Thyroid gland (tissue), 4 donors: ENCODE results near the gene GTF3C5. TPM values are rescaled to one million over a fixed set of nuclear protein-coding genes. Genes with fewer than 3 reads are reported as not detected.

Source experiments
- DNase-seq, 2 donors: peaks; one replicate each; pipeline ENCODE4 v3.0.0-alpha.2; 2019
- H3K27ac ChIP-seq, 3 donors: fragments of 200-600 bp; sonication (generic); 1 replicate in 2 of 3; 2 replicates in 1 of 3; pipeline ENCODE4 v1.5.1; 2016 to 2019; ENCODE audit warnings: mild to moderate bottlenecking in 1 of 3, moderate library complexity in 1 of 3
- H3K27me3 ChIP-seq: fragments of 200-600 bp; sonication (generic); one replicate; pipeline ENCODE4 v1.5.1; 2019
- H3K36me3 ChIP-seq, 2 donors: fragments of 200-600 bp; sonication (generic); one replicate each; pipeline ENCODE4 v1.5.1; 2016 to 2019
- H3K4me1 ChIP-seq, 2 donors: fragments of 200-600 bp; sonication (generic); one replicate each; pipeline ENCODE4 v1.5.1; 2017 to 2019
- H3K4me3 ChIP-seq, 3 donors: fragments of 200-600 bp; sonication (generic); replicated peaks in 1 of 3; 1 replicate in 2 of 3; 2 replicates in 1 of 3; pipeline ENCODE4 v1.5.1; 2016; ENCODE audit warnings: mild to moderate bottlenecking in 1 of 3
- H3K9me3 ChIP-seq: fragments of 200-600 bp; sonication (generic); one replicate; pipeline ENCODE4 v1.5.1; 2017
- CTCF ChIP-seq, 6 experiments: fragments of 200-600 bp in 3 of 6; fragments of 450-650 bp in 3 of 6; sonication (generic) in 3 of 6; IDR thresholded peaks; one replicate each; pipeline ENCODE4 v1.5.1; 2016 to 2019; ENCODE audit warnings: antibody characterized with exemption in 6 of 6, mild to moderate bottlenecking in 2 of 6, inconsistent platforms in 1 of 6, moderate library complexity in 1 of 6
- POLR2A ChIP-seq, 2 donors: fragments of 450-650 bp; IDR thresholded peaks; one replicate each; pipeline ENCODE4 v1.6.1; 2017; ENCODE audit warnings: antibody characterized with exemption in 2 of 2, mild to moderate bottlenecking in 2 of 2, moderate library complexity in 1 of 2
- WGBS, 2 donors: methylation state at CpG; one replicate each; pipeline ENCODE4 v1.1.5; 2017; 5-methylcytosine and 5-hydroxymethylcytosine counted together
- intact Hi-C: fragments of 100-400 bp; cut with DNase I; formaldehyde crosslinking; loops from one replicate; pipeline ENCODE4 v1.15.1; 2023
- total RNA-seq, 4 donors: library from RNA; depleted of rRNA; stranded (reverse); fragments of >200 nt; gene quantifications; one replicate each; pipeline ENCODE4 v1.2.3, GENCODE V29; 2016

The GTF3C5 gene
- total RNA-seq, 4 donors from 2014 or later: 49.3 to 69.0 (median 56.8) TPM

- Histone ChIP-seq H3K9me3 (no peaks in the 10 kb centered on the region), H3K27me3 (no peaks in the 10 kb centered on the region), H3K4me3 (no peak overlapping the region), H3K36me3 (no peaks in the 10 kb centered on the region), H3K4me1 (no peaks in the 10 kb centered on the region), H3K27ac (no peak overlapping the region)
- WGBS, 2 donors: 75% methylated on average over 6 to 10 of the region's 15 CpGs
- DNase-seq: no peak
- no peak for TF ChIP-seq CTCF (IDR thresholded peaks at IDR 0.05)
- no peak for TF ChIP-seq POLR2A (IDR thresholded peaks at IDR 0.05)
- intact Hi-C loops: no loop called here
Measured at GRCh38 chr9:133086894-133087293, 56.1 kb downstream of the GTF3C5 start.

- intact Hi-C loops: no loop called here
- H3K27me3 ChIP-seq: no peaks in the 10 kb centered on the region
- no peaks in the 10 kb centered on the region for H3K4me1 ChIP-seq
- no peak overlapping the region for H3K27ac ChIP-seq
- H3K4me3 ChIP-seq: no peak overlapping the region
- TF ChIP-seq POLR2A (IDR thresholded peaks at IDR 0.05): no peak
- TF ChIP-seq CTCF (IDR thresholded peaks at IDR 0.05): no peak
- no peak for DNase-seq
- no peaks in the 10 kb centered on the region for H3K36me3 ChIP-seq
- no peaks in the 10 kb centered on the region for H3K9me3 ChIP-seq
- WGBS, 2 donors: 70 to 77% methylated on average over 5 to 7 of the region's 7 CpGs
Measured at GRCh38 chr9:133087429-133088145, 56.8 kb downstream of the GTF3C5 start.

- DNase-seq: no peak
- H3K36me3 ChIP-seq: no peaks in the 10 kb centered on the region
- TF ChIP-seq POLR2A (IDR thresholded peaks at IDR 0.05) (no peak), CTCF (IDR thresholded peaks at IDR 0.05) (no peak)
- H3K27me3 ChIP-seq: no peaks in the 10 kb centered on the region
- 94 to 96% methylated on average over 4 to 5 of the region's 10 CpGs for WGBS, 2 donors
- H3K27ac ChIP-seq: no peak overlapping the region
- no peak overlapping the region for H3K4me3 ChIP-seq
- no peaks in the 10 kb centered on the region for H3K4me1 ChIP-seq
- no peaks in the 10 kb centered on the region for H3K9me3 ChIP-seq
- intact Hi-C loops: no loop called here
Measured at GRCh38 chr9:133088146-133088750, 57.5 kb downstream of the GTF3C5 start.

GRCh38 chr9:133088756-133089155 lies 58.0 kb downstream of the GTF3C5 start:
- Histone ChIP-seq H3K9me3 (no peaks in the 10 kb centered on the region), H3K27ac (no peak overlapping the region), H3K27me3 (no peaks in the 10 kb centered on the region), H3K36me3 (no peaks in the 10 kb centered on the region), H3K4me3 (no peak overlapping the region), H3K4me1 (no peaks in the 10 kb centered on the region)
- TF ChIP-seq CTCF (IDR thresholded peaks at IDR 0.05): no peak
- TF ChIP-seq POLR2A (IDR thresholded peaks at IDR 0.05): no peak
- no peak for DNase-seq
- intact Hi-C loops: no loop called here
- 96 to 97% methylated on average over 7 of the region's 7 CpGs for WGBS, 2 donors

GRCh38 chr9:133089271-133089671 lies 58.5 kb downstream of the GTF3C5 start:
- TF ChIP-seq CTCF (IDR thresholded peaks at IDR 0.05): no peak
- TF ChIP-seq POLR2A (IDR thresholded peaks at IDR 0.05): no peak
- 87 to 90% methylated on average over 6 of the region's 6 CpGs for WGBS, 2 donors
- intact Hi-C loops: no loop called here
- no peaks in the 10 kb centered on the region for H3K4me1 ChIP-seq
- H3K36me3 ChIP-seq: no peaks in the 10 kb centered on the region
- no peak overlapping the region for H3K4me3 ChIP-seq
- H3K9me3 ChIP-seq: no peaks in the 10 kb centered on the region
- H3K27ac ChIP-seq: no peak overlapping the region
- no peaks in the 10 kb centered on the region for H3K27me3 ChIP-seq
- DNase-seq: no peak
